H1 (cell line): ENCODE data around the gene OR2T11. TPM values are rescaled to one million over a fixed set of nuclear protein-coding genes. Genes with fewer than 3 reads are reported as not detected.
"Not testable (repeated sequence)": the region's sequence is repeated elsewhere in the genome, so short reads cannot be mapped to it uniquely, and the experiment has no call there.

Experiments used
- CTCF ChIA-PET: fragments of 300-600 bp; sonication (Branson Sonifier 250); formaldehyde crosslinking; loops from one replicate; lab custom pipeline; 2021; ENCODE audit not compliant: partially characterized antibody; lab: Charles Lee
- POLR2A ChIA-PET: fragments of 300-600 bp; sonication (Branson Sonifier 250); formaldehyde crosslinking; loops from one replicate; lab custom pipeline; 2021; ENCODE audit warnings: inconsistent platforms; ENCODE audit not compliant: partially characterized antibody; lab: Charles Lee
- DNase-seq, 2 experiments: peaks; one replicate each; pipeline versions ENCODE4 v3.0.0 to v3.0.0-alpha.2; 2010 to 2022; ENCODE audit warnings: low spot score in 2 of 2, low read depth in 1 of 2, mixed read lengths in 1 of 2
- FAIRE-seq: peaks from 2 replicates; lab custom pipeline; 2011; peaks lifted over from hg19 to GRCh38; lab: Jason Lieb, UNC
- H2AFZ ChIP-seq: 2 replicates; pipeline ENCODE4 v1.8.1; 2012; ENCODE audit warnings: low read length, inconsistent platforms
- H2AK5ac ChIP-seq: 2 replicates; pipeline ENCODE4 v1.6.1; 2013; ENCODE audit warnings: low read depth, low read length
- H2BK120ac ChIP-seq: replicated peaks from 2 replicates; pipeline ENCODE3; 2013; ENCODE audit warnings: low read depth, low read length, inconsistent platforms
- H2BK12ac ChIP-seq: 2 replicates; pipeline ENCODE4 v1.6.1; 2013; ENCODE audit warnings: low read depth, low read length
- H2BK15ac ChIP-seq: 2 replicates; pipeline ENCODE4 v1.6.1; 2013; ENCODE audit warnings: low read length
- H2BK20ac ChIP-seq: 2 replicates; pipeline ENCODE4 v1.6.1; 2013; ENCODE audit warnings: low read length
- H2BK5ac ChIP-seq: 2 replicates; pipeline ENCODE4 v1.6.1; 2013; ENCODE audit warnings: low read depth, low read length
- H3K14ac ChIP-seq: 2 replicates; pipeline ENCODE4 v1.6.1; 2013; ENCODE audit warnings: inconsistent platforms; ENCODE audit not compliant: insufficient read length
- H3K18ac ChIP-seq: 2 replicates; pipeline ENCODE4 v1.6.1; 2013; ENCODE audit warnings: low read length; ENCODE audit errors: extremely low read depth
- H3K23ac ChIP-seq: 2 replicates; pipeline ENCODE4 v1.6.1; 2013; ENCODE audit warnings: inconsistent platforms; ENCODE audit not compliant: insufficient read length
- H3K23me2 ChIP-seq: 2 replicates; pipeline ENCODE4 v1.6.1; 2013; ENCODE audit warnings: low read depth, low read length
- H3K27ac ChIP-seq: 2 replicates; pipeline ENCODE4 v1.6.1; 2011; ENCODE audit warnings: low read depth, low read length, inconsistent platforms
- H3K27me3 ChIP-seq, 4 experiments: replicated peaks in 1 of 4; 1 replicate in 1 of 4; 2 replicates in 3 of 4; pipeline versions ENCODE4 v1.6.1 to v1.8.1; 2011 to 2013; ENCODE audit warnings: low read length in 3 of 4, mild to moderate bottlenecking in 3 of 4, inconsistent platforms in 2 of 4, mixed read lengths in 2 of 4, moderate library complexity in 1 of 4; ENCODE audit not compliant: control insufficient read depth in 3 of 4, insufficient read depth in 3 of 4; ENCODE audit errors: extremely low read depth in 1 of 4
- H3K36me3 ChIP-seq, 4 experiments: 2 replicates each; pipeline versions ENCODE4 v1.6.1 to v1.8.1; 2011 to 2013; ENCODE audit warnings: mild to moderate bottlenecking in 4 of 4, low read length in 3 of 4, moderate library complexity in 2 of 4, control low read depth in 1 of 4, inconsistent platforms in 1 of 4; ENCODE audit not compliant: insufficient read depth in 4 of 4, control insufficient read depth in 2 of 4
- H3K4ac ChIP-seq: replicated peaks from 2 replicates; pipeline ENCODE3; 2013; ENCODE audit warnings: low read length, low read depth, mixed read lengths, inconsistent platforms; ENCODE audit not compliant: insufficient read length
- H3K4me1 ChIP-seq, 4 experiments: replicated peaks in 1 of 4; 1 replicate in 1 of 4; 2 replicates in 3 of 4; pipeline versions ENCODE4 v1.6.1 to v1.8.1; 2011 to 2013; ENCODE audit warnings: low read length in 3 of 4, inconsistent platforms in 2 of 4, mixed read lengths in 1 of 4; ENCODE audit not compliant: insufficient read depth in 4 of 4, control insufficient read depth in 3 of 4
- H3K4me2 ChIP-seq, 2 experiments: 2 replicates each; pipeline versions ENCODE4 v1.6.1 to v1.8.1; 2011 to 2013; ENCODE audit warnings: low read depth in 2 of 2, low read length in 2 of 2, control low read depth in 1 of 2, inconsistent platforms in 1 of 2, mild to moderate bottlenecking in 1 of 2; ENCODE audit not compliant: insufficient read depth in 1 of 2
- H3K4me3 ChIP-seq, 4 experiments: fragments of 200-600, 300-600 bp in 1 of 4; sonication (generic), shearing (Covaris generic), sonication (Bioruptor Twin) in 1 of 4; 2 replicates each; pipeline versions ENCODE4 v1.5.1 to v1.8.1; 2011 to 2016; ENCODE audit warnings: low read length in 4 of 4, low read depth in 3 of 4, control low read depth in 2 of 4, inconsistent platforms in 2 of 4, mild to moderate bottlenecking in 2 of 4, mixed read lengths in 1 of 4, moderate library complexity in 1 of 4; ENCODE audit not compliant: insufficient read depth in 2 of 4; ENCODE audit errors: extremely low read depth in 1 of 4
- H3K56ac ChIP-seq: replicated peaks from 2 replicates; pipeline ENCODE3; 2013; ENCODE audit warnings: low read depth, mild to moderate bottlenecking, mixed read lengths, low read length, inconsistent platforms; ENCODE audit not compliant: insufficient read length
- H3K79me1 ChIP-seq: 2 replicates; pipeline ENCODE4 v1.6.1; 2013; ENCODE audit warnings: low read depth, low read length, control low read depth
- H3K79me2 ChIP-seq, 2 experiments: 2 replicates each; pipeline versions ENCODE4 v1.6.1 to v1.8.1; 2012 to 2013; ENCODE audit warnings: low read length in 2 of 2, mild to moderate bottlenecking in 2 of 2, inconsistent platforms in 1 of 2; ENCODE audit not compliant: insufficient read depth in 2 of 2, control insufficient read depth in 1 of 2
- H3K9ac ChIP-seq, 4 experiments: replicated peaks in 1 of 4; 1 replicate in 1 of 4; 2 replicates in 3 of 4; pipeline versions ENCODE4 v1.6.1 to v1.8.1; 2011 to 2013; ENCODE audit warnings: low read depth in 3 of 4, low read length in 3 of 4, control low read depth in 2 of 4, mild to moderate bottlenecking in 2 of 4, moderate library complexity in 2 of 4, inconsistent platforms in 1 of 4; ENCODE audit errors: extremely low read depth in 1 of 4
- H3K9me3 ChIP-seq, 2 experiments: 2 replicates each; pipeline versions ENCODE4 v1.6.1 to v1.8.1; 2012 to 2013; ENCODE audit warnings: mild to moderate bottlenecking in 2 of 2, moderate library complexity in 2 of 2, control low read depth in 1 of 2, inconsistent platforms in 1 of 2, low read depth in 1 of 2, low read length in 1 of 2, mixed read lengths in 1 of 2; ENCODE audit not compliant: insufficient read depth in 2 of 2
- H4K20me1 ChIP-seq, 2 experiments: replicated peaks in 1 of 2; 2 replicates each; pipeline versions ENCODE3 to v1.8.1; 2011 to 2013; ENCODE audit warnings: inconsistent platforms in 2 of 2, low read length in 2 of 2, mild to moderate bottlenecking in 1 of 2; ENCODE audit not compliant: insufficient read depth in 2 of 2, control insufficient read depth in 1 of 2
- H4K5ac ChIP-seq: 2 replicates; pipeline ENCODE4 v1.6.1; 2013; ENCODE audit warnings: low read length, low read depth, mixed read lengths, inconsistent platforms; ENCODE audit not compliant: insufficient read length
- H4K8ac ChIP-seq: 2 replicates; pipeline ENCODE4 v1.8.0; 2013; ENCODE audit warnings: mild to moderate bottlenecking, moderate library complexity, low read length, inconsistent platforms; ENCODE audit not compliant: insufficient read depth; ENCODE audit errors: extremely low read depth
- H4K91ac ChIP-seq: replicated peaks from 2 replicates; pipeline ENCODE3; 2013; ENCODE audit warnings: low read length, mixed read lengths, inconsistent platforms; ENCODE audit not compliant: insufficient read length
- WGBS, 2 experiments: shearing (Covaris generic) in 1 of 2; methylation state at CpG; one replicate each; pipeline versions ENCODE4 v1.1.6 to v1.1.7; 2013 to 2015; ENCODE audit warnings: low lambda C conversion rate in 2 of 2, mixed read lengths in 2 of 2, inconsistent platforms in 1 of 2, low coverage in 1 of 2, missing lambda C conversion rate in 1 of 2; ENCODE audit not compliant: insufficient replicate concordance in 2 of 2, insufficient coverage in 1 of 2, insufficient read length in 1 of 2; ENCODE audit errors: extremely low coverage in 1 of 2, missing lambda C conversion rate in 1 of 2; 5-methylcytosine and 5-hydroxymethylcytosine counted together
- polyA plus RNA-seq, 7 experiments: library from polyadenylated mRNA; depleted of rRNA in 3 of 7; stranded (reverse) in 5 of 7; unstranded in 2 of 7; fragments of >200 nt in 5 of 7; fragments of 200-250 nt in 2 of 7; gene quantifications; 1 replicate in 5 of 7; 2 replicates in 1 of 7; 4 replicates in 1 of 7; pipeline versions ENCODE4 v1.2.1 to v1.2.3, GENCODE V29; 2011 to 2013; ENCODE audit warnings: missing spikeins in 2 of 7, mixed read lengths in 2 of 7
- total RNA-seq: library from RNA; stranded (reverse); fragmentation: NEBNext Ultra II Directional; extraction: Animal tissue kit (Norgen Biotek cat#: 25700); gene quantifications from 2 replicates; pipeline ENCODE4 v1.2.1, GENCODE V29; 2021

OR2T11 gene
- total and polyA plus RNA-seq, 2 of the 8 experiments (the other 6 are each of a cell fraction or from before 2014, with no cell fraction given) = not detected

- H3K23ac ChIP-seq, H3K4me3 ChIP-seq, H3K9ac ChIP-seq, H3K79me1 ChIP-seq, H2BK20ac ChIP-seq, H3K56ac ChIP-seq, H4K91ac ChIP-seq, H3K18ac ChIP-seq, H3K14ac ChIP-seq, H3K9me3 ChIP-seq, H3K36me3 ChIP-seq, H3K27ac ChIP-seq, H2BK120ac ChIP-seq, H3K23me2 ChIP-seq, H4K5ac ChIP-seq, H3K4ac ChIP-seq, H2BK5ac ChIP-seq, DNase-seq, H4K8ac ChIP-seq, H2AFZ ChIP-seq, H2AK5ac ChIP-seq, CTCF ChIA-PET, H3K79me2 ChIP-seq, POLR2A ChIA-PET, H3K4me2 ChIP-seq, H3K27me3 ChIP-seq, FAIRE-seq, H4K20me1 ChIP-seq, H3K4me1 ChIP-seq, H2BK12ac ChIP-seq, H2BK15ac ChIP-seq: not testable (repeated sequence)
- WGBS, 2 experiments = 60% methylated on average over 1 of the region's 5 CpGs; no CpG with 5 or more reads in 1 of the 2 experiments
Measured at GRCh38 chr1:248636612-248637011, 1.7 kb upstream of the OR2T11 start.
